ENCODE data around the gene MAPK1IP1L.
"Not testable (repeated sequence)": the region's sequence is repeated elsewhere in the genome, so short reads cannot be mapped to it uniquely, and the experiment has no call there.

DNA sequence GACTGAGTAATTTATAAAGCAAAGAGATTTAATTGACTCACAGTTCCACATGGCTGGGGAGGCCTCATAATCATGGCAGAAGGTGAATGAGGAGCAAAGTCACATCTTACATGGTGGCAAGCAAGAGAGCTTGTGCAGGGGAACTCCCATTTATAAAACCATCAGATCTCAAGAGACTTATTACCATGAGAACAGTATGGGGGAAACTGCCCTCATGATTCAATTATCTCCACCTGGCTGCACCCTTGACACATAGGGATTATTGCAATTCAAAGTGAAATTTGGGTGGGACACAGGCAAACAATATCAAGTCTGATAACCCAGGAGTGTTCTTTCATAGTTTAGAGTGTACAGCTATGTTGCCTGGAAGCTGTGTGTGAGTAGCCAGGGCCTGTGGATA is 13.5 kb upstream of the MAPK1IP1L start:
- TF ChIP-seq, protein P1, sequence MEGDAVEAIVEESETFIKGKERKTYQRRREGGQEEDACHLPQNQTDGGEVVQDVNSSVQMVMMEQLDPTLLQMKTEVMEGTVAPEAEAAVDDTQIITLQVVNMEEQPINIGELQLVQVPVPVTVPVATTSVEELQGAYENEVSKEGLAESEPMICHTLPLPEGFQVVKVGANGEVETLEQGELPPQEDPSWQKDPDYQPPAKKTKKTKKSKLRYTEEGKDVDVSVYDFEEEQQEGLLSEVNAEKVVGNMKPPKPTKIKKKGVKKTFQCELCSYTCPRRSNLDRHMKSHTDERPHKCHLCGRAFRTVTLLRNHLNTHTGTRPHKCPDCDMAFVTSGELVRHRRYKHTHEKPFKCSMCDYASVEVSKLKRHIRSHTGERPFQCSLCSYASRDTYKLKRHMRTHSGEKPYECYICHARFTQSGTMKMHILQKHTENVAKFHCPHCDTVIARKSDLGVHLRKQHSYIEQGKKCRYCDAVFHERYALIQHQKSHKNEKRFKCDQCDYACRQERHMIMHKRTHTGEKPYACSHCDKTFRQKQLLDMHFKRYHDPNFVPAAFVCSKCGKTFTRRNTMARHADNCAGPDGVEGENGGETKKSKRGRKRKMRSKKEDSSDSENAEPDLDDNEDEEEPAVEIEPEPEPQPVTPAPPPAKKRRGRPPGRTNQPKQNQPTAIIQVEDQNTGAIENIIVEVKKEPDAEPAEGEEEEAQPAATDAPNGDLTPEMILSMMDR (IDR thresholded peaks at IDR 0.05): not testable (repeated sequence)
- TF ChIP-seq TEAD4 (IDR thresholded peaks at IDR 0.05; ENCODE audit: borderline replicate concordance, insufficient read depth); FOXJ3 (CRISPR knock-in tag; IDR thresholded peaks at IDR 0.05); MXI1 (IDR thresholded peaks at IDR 0.05; ENCODE audit: low read depth, low read length); POLR2AphosphoS5 (IDR thresholded peaks at IDR 0.05; ENCODE audit: low read depth, low read length): not testable (repeated sequence)
